Progenitor cell of endocrine pancreas (in vitro differentiated cells): ENCODE data around the gene MAP2K1. TPM values are rescaled to one million over a fixed set of nuclear protein-coding genes. Genes with fewer than 3 reads are reported as not detected.
"Not testable (repeated sequence)": the region's sequence is repeated elsewhere in the genome, so short reads cannot be mapped to it uniquely, and the experiment has no call there.

Source experiments
- DNase-seq: peaks from one replicate; pipeline ENCODE4 v3.0.0; 2021; ENCODE audit warnings: low spot score; ENCODE audit not compliant: unreplicated experiment
- H3K27ac Mint-ChIP-seq: 2 replicates; pipeline ENCODE4 v1.8.0; 2021; ENCODE audit warnings: mild to moderate bottlenecking, moderate library complexity, mixed read lengths
- H3K27me3 Mint-ChIP-seq: 2 replicates; pipeline ENCODE4 v1.8.0; 2021; ENCODE audit warnings: mixed read lengths
- H3K36me3 Mint-ChIP-seq: 2 replicates; pipeline ENCODE4 v1.8.0; 2022; ENCODE audit warnings: mixed read lengths; ENCODE audit not compliant: insufficient read depth
- H3K4me1 Mint-ChIP-seq: 2 replicates; pipeline ENCODE4 v1.8.0; 2021; ENCODE audit warnings: low read depth, mixed read lengths
- H3K4me3 Mint-ChIP-seq: 2 replicates; pipeline ENCODE4 v1.8.0; 2021; ENCODE audit warnings: low read depth, mild to moderate bottlenecking, moderate library complexity, mixed read lengths
- H3K9me3 Mint-ChIP-seq: 2 replicates; pipeline ENCODE4 v1.8.0; 2021; ENCODE audit warnings: low read depth, mixed read lengths
- CTCF ChIP-seq: fragments of 200-600 bp; sonication (generic); IDR thresholded peaks from one replicate; pipeline ENCODE4 v1.5.0; 2021; ENCODE audit warnings: antibody characterized with exemption, mild to moderate bottlenecking; ENCODE audit not compliant: unreplicated experiment
- total RNA-seq: library from RNA; stranded (reverse); gene quantifications from 2 replicates; pipeline ENCODE4 v1.2.1, GENCODE V29; 2021

Gene MAP2K1
- total RNA-seq, 1 donor from 2014 or later: 28.6 TPM

GRCh38 chr15:66452420-66452819 lies 65.7 kb downstream of the MAP2K1 start:
- no peaks in the 10 kb centered on the region for H3K27me3 Mint-ChIP-seq
- TF ChIP-seq CTCF: no peak
- H3K9me3 Mint-ChIP-seq: no peaks in the 10 kb centered on the region
- H3K4me3 Mint-ChIP-seq: no peak overlapping the region
- H3K36me3 Mint-ChIP-seq: peaks cover 10% of the 10 kb centered on the region
- no peaks in the 10 kb centered on the region for H3K4me1 Mint-ChIP-seq
- DNase-seq: no peak
- H3K27ac Mint-ChIP-seq: no peak overlapping the region

GRCh38 chr15:66452971-66453580 lies 66.4 kb downstream of the MAP2K1 start:
- no peak for DNase-seq
- TF ChIP-seq CTCF: no peak
- Mint-ChIP-seq H3K4me1 (no peaks in the 10 kb centered on the region), H3K27me3 (no peaks in the 10 kb centered on the region), H3K9me3 (no peaks in the 10 kb centered on the region), H3K27ac (no peak overlapping the region), H3K36me3 (peaks cover 10% of the 10 kb centered on the region), H3K4me3 (no peak overlapping the region)

- no peaks in the 10 kb centered on the region for H3K4me1 Mint-ChIP-seq
- H3K27ac Mint-ChIP-seq: no peak overlapping the region
- TF ChIP-seq CTCF: no peak
These were observed 67.4 kb downstream of the MAP2K1 start for GRCh38 chr15:66454143-66454542.

GRCh38 chr15:66456211-66456610 lies 69.5 kb downstream of the MAP2K1 start:
- H3K9me3 Mint-ChIP-seq: no peaks in the 10 kb centered on the region
- no peak overlapping the region for H3K27ac Mint-ChIP-seq
- no peak for TF ChIP-seq CTCF
- no peak overlapping the region for H3K4me3 Mint-ChIP-seq
- H3K36me3 Mint-ChIP-seq: peaks cover 6% of the 10 kb centered on the region
- DNase-seq: no peak
- peaks cover 5% of the 10 kb centered on the region for H3K4me1 Mint-ChIP-seq
- no peaks in the 10 kb centered on the region for H3K27me3 Mint-ChIP-seq

More at GRCh38 chr15:66454143-66454542, 67.4 kb downstream of the MAP2K1 start:
- Mint-ChIP-seq H3K36me3 (peaks cover 6% of the 10 kb centered on the region), H3K27me3 (no peaks in the 10 kb centered on the region), H3K9me3 (no peaks in the 10 kb centered on the region), H3K4me3 (no peak overlapping the region)
- DNase-seq: no peak

GRCh38 chr15:66459818-66460615 lies 73.3 kb downstream of the MAP2K1 start:
- no peak overlapping the region for H3K4me3 Mint-ChIP-seq
- TF ChIP-seq CTCF: no peak
- no peaks in the 10 kb centered on the region for H3K9me3 Mint-ChIP-seq
- no peaks in the 10 kb centered on the region for H3K27me3 Mint-ChIP-seq
- peaks cover 7% of the 10 kb centered on the region for H3K4me1 Mint-ChIP-seq
- H3K27ac Mint-ChIP-seq: no peak overlapping the region
- H3K36me3 Mint-ChIP-seq: peaks cover 8% of the 10 kb centered on the region
- no peak for DNase-seq

- H3K9me3 Mint-ChIP-seq, H3K27me3 Mint-ChIP-seq, H3K4me1 Mint-ChIP-seq, H3K4me3 Mint-ChIP-seq, H3K27ac Mint-ChIP-seq, DNase-seq: not testable (repeated sequence)
- H3K36me3 Mint-ChIP-seq: peaks cover 17% of the 10 kb centered on the region
These were observed 74.6 kb downstream of the MAP2K1 start for GRCh38 chr15:66461294-66461693.
